Measurements from ENCODE around the gene IFRD2.
"Not testable (repeated sequence)": the region's sequence is repeated elsewhere in the genome, so short reads cannot be mapped to it uniquely, and the experiment has no call there.

IFRD2 gene

GRCh38 chr3:50268276-50268675 is 24.0 kb downstream of the IFRD2 start:
- no peak for DNase-seq (ENCODE audit: low spot score)

- DNase-seq (ENCODE audit: low spot score): no peak
Observed at GRCh38 chr3:50267280-50267913, 24.8 kb downstream of the IFRD2 start.

GRCh38 chr3:50266836-50267235 is 25.4 kb downstream of the IFRD2 start:
- no peak for DNase-seq (ENCODE audit: low spot score)

GRCh38 chr3:50266017-50266416 is 26.2 kb downstream of the IFRD2 start:
- no peak for DNase-seq (ENCODE audit: low spot score)

GRCh38 chr3:50265571-50265970 is 26.7 kb downstream of the IFRD2 start:
- DNase-seq (ENCODE audit: low spot score): no peak

GRCh38 chr3:50264964-50265485 is 27.2 kb downstream of the IFRD2 start:
- no peak for DNase-seq (ENCODE audit: low spot score)

GRCh38 chr3:50264383-50264963 is 27.8 kb downstream of the IFRD2 start:
- DNase-seq (ENCODE audit: low spot score): no peak

- DNase-seq (ENCODE audit: low spot score): no peak
Observed at GRCh38 chr3:50263478-50264382, 28.5 kb downstream of the IFRD2 start.

- no peak for DNase-seq (ENCODE audit: low spot score)
Observed at GRCh38 chr3:50262778-50263177, 29.5 kb downstream of the IFRD2 start.

GRCh38 chr3:50262200-50262599 is 30.0 kb downstream of the IFRD2 start:
- not testable (repeated sequence) for DNase-seq (ENCODE audit: low spot score)

GRCh38 chr3:50261505-50261904 is 30.7 kb downstream of the IFRD2 start:
- no peak for DNase-seq (ENCODE audit: low spot score)

GRCh38 chr3:50260942-50261441 is 31.2 kb downstream of the IFRD2 start:
- no peak for DNase-seq (ENCODE audit: low spot score)

- DNase-seq (ENCODE audit: low spot score): peak; percentile 68
Observed at GRCh38 chr3:50260027-50260941, 31.9 kb downstream of the IFRD2 start.

- DNase-seq (ENCODE audit: low spot score): no peak
Observed at GRCh38 chr3:50259432-50260026, 32.7 kb downstream of the IFRD2 start.

GRCh38 chr3:50258979-50259378 is 33.2 kb downstream of the IFRD2 start:
- no peak for DNase-seq (ENCODE audit: low spot score)

GRCh38 chr3:50258029-50258680 is 34.1 kb downstream of the IFRD2 start:
- no peak for DNase-seq (ENCODE audit: low spot score)

GRCh38 chr3:50256978-50257890 is 35.0 kb downstream of the IFRD2 start:
- peak; percentile 42 for DNase-seq (ENCODE audit: low spot score)

GRCh38 chr3:50255251-50255615 is 37.0 kb downstream of the IFRD2 start:
- DNase-seq (ENCODE audit: low spot score): no peak

GRCh38 chr3:50254577-50255250 is 37.5 kb downstream of the IFRD2 start:
- no peak for DNase-seq (ENCODE audit: low spot score)

Measured in NAMALWA (cell line).